Stimulated activated CD8-positive, alpha-beta memory T cell treated with anti-CD3 and anti-CD28 coated beads, Interleukin-15, amount 100 ng/mL, for 4 hours (primary cell): ENCODE data around the gene FAM168A.
"Not testable (repeated sequence)": the region's sequence is repeated elsewhere in the genome, so short reads cannot be mapped to it uniquely, and the experiment has no call there.

ENCODE experiments used
- DNase-seq, 2 donors: peaks; one replicate each; pipeline ENCODE4 v3.0.0-alpha.2; 2020; ENCODE audit warnings: low read depth in 2 of 2

The FAM168A gene

DNA sequence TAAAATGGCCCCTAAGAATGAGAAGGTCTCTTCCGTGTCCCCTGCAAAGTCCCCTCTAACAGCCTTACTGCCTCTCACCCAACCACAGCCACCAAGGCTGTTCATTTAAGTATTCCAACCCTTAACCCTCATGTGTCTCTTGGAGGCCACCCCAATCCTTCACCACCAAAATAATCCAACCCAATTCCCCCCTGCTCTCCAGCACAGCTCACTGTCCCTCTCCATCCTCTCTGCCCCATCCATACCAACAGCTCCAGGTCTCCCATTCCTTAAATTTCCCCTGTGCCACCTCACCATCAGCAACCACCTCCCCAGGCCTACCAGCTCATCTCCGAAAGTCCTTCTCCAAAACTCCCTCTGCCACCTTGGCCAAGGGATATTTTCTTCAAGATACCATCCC is 1.4 kb downstream of the FAM168A start:
- DNase-seq: no peak

DNA sequence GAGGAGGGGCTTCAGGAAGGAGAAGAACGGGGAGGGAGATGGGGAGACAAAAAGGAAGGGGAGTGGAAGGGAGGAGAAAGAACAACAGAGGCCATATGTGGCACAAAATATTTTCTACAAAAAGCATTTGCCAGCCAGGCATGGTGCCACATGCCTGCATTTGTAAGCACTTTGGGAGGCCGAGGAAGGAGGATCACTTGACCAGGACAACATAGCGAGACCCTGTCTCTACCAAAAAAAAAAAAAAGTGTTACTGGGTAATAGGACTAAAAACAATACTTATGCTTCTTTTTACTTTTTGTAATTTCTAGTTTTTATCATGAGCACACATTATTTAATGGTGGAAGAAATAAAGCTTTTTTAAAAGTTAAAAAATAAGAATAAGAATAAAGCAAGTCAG is 5.3 kb downstream of the FAM168A start:
- DNase-seq: no peak

DNA sequence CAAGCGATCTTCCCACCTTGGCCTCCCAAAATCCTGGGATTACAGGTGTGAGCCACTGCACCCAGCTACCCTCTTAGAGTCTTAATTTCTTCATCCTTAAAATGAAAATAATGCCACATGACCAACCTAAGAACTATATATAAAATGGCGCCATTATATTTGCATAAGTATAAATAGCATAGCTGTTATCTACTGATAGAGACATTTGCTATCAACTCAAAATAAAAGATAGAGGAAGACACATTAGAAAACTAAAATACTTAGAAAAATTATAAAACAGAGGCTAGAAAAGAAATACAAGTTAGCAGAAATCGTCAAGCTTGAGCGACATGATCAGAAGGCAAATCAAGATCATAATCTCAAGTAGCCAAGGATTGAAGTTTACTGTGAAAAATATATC is 6.2 kb downstream of the FAM168A start:
- no peak for DNase-seq

DNA sequence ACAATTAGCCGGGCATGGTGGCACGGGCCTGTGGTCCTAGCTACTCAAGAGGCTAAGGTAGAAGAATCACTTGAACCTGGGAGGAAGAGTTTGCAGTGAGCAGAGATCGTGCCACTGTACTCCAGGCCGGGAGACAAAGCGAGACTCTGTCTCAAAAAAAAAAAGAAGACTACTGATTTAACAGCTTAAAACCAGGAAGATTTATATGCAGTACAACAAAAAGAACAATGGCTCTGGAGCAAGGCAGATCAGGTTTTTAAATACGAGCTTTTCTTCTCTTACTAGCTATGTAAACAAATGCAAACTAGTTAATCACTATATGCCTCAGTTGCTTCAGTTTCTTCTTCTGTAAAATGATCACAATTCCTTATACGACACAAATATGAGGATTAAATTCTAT is 6.9 kb downstream of the FAM168A start:
- no peak for DNase-seq

DNA sequence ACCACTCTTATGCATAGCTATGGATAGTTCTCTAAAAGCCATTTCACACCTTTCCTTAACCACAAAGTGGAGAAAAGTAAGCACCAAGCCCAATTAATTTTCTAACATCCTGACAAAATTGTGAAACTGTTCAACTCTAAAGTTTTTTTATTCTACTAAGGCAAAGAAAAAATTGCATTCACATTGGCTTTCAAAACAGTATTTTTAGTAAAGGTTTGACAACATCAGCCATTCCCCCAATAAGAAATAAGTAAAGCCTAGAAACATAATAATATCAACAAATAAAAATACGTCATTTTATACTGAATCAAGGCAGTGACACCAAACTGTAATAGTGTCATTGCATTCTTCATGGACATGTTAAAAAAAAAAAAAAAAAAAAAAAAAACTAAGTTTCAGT is 11.1 kb downstream of the FAM168A start:
- DNase-seq: no peak

DNA sequence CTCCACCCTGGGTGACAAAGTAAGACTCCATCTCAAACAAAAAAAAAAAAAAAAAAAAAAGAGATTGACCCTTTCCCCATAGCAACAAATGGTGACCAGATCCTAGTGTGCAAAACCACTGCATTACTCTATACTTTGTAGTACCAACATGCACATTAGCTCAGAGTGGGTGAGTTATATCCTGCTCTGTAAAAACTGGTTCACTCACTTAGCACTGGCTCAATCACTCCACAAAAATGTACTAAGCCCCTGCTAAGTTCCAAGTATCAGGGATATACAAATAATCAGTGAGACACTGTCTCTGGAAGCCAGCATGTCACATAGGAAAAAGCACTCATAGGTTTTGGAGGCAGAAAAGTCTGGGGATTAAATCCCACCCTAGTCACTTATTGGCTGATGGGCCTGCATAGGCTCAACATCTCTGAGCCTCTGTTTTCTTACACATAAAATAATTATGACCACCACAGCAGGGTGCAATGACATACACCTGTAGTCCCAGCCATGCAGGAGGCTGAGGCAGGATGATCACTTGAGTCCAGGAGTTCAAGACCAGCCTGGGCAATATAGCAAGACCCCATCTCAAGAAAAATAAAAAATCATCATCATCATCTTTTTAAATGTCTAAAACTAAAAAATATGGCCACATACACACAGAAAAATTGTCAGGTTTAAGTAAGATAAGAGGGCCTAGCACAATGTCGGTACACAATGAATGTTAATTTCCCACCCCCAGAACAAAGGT is 11.9 kb downstream of the FAM168A start:
- no peak for DNase-seq

DNA sequence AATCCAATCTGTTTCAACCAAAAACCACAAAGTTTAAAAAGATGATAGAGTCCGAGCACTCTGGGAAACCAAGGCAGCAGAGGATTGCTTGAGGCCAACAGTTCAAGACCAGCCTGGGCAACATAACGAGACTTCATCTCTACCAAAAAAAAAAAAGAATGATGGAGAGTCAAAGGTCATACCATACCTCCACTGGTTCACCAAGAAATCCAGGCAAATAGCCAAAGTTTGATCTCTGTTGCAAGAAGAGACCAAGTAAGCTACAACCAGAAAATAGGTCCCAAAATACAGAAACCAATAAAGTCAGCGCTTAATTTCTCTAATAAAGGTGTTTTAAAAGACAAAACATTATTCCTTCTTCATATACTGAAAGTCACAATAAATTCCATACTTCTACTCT is 13.1 kb downstream of the FAM168A start:
- no peak for DNase-seq

DNA sequence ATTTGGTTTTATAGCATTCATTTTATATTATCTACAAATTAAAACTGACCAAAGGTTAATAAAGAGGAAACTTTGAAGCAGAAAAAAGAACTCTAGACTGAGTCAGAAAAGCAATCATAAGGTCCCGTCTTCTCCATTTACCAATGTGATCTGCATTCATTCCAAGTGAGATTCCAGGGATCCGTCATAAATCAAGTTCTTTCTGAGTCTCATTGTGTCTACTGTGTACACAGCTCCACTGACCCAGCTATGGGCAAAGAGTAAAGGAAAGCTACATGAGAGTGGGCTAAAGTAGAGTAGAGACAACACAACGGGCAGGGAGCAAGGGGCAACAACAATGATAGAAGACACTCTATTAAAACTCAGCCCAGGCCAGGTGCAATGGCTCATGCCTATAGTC is 15.3 kb downstream of the FAM168A start:
- no peak for DNase-seq

DNA sequence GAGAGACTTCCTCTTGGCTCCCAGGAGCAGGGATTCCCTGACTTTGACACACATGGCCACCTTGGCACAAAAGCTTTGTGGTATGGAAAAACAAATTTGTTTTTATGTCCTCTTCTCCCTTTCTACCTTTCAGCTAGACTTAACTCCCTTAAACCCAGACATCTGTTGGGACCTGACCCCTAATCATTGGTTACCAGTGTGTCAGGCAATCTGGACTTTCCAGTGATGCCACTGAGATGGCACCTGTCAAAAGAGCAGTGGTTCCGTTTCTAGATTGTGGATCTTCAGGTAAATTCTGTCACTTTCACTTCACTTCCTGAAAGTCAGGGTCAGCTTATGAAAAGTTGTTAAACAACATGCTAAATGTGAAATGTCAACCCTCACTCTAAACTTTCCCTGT is 17.2 kb downstream of the FAM168A start:
- not testable (repeated sequence) for DNase-seq

DNA sequence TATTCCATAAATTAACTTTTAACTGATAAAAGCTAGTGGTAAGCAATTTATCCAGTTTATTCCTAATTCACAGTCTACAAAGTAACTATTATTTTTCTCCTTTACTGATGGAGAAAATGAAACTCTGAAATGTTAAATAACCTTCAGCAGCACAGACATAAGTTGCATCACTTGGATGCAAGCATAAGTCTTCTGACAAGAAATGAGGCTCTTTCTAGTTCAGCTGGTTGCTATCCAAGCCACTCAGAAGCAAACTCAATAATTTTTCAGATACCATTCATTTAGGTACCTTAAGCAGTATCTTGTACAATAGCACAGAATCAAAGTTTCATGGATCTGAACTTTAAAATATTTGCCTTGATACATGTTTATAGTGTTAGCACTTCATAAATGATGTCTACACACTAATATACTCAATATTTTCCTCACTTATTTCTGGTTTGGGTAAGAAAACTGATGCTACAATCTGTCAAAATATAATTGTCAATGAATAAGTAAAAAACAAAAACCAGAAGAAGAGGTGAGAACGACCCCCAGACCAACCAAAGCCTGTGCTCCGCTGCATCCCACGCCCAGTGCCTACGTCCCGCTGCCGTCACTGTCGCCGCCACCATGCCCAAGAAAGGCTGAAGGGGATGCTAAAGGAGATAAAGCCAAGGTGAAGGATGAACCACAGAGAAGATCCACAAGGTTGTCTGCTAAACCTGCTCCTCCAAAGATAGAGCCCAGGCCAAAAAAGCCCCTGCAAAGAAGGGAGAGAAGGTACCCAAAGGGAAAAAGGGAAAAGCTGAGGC is 18.1 kb downstream of the FAM168A start:
- no peak for DNase-seq

DNA sequence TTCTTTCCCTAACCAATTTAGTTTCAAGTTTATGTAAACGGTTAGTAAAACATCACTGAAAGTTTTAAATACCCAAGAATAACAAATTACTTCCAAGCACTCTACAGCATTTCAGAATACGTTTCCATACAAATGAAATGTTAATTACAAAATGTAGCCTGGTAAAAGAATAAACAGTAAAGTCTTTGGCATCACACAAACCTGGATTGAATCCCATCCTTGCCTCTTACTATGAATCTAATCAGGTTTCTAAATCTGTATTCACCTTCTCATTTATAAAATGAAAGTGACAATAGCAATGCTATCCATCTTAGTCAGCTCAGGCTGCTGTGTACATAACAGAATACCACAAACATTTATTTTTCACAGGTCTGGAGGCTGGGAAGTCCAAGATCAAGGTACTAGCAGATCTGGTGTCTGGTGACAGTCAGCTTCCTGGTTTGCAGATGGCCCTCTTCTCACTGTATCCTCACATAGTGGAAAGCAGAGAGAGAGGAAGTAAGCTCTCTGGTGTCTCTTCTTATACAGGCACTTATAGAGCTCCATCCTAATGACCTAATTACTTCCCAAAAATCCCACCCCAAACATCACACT is 19.2 kb downstream of the FAM168A start:
- DNase-seq: no peak

DNA sequence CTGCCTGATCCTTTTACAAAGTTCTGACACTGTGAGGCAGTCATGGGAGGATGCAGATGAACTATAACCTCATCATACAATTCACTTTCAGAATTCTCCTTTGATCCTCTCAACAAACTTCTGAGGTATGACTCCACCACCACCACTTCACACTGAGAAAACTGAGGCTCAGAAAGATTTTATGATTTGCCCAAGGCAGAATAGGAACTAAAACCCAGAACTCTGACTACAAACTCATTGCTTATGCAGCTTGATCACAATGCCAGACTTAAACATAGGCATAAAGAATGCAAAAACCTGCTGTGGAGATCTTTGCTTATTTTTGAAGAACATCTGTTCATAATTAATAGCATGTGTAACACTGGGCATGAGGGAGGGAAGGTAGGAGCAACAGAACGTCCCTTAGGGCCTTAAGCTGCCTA is 20.4 kb downstream of the FAM168A start:
- DNase-seq: no peak

DNA sequence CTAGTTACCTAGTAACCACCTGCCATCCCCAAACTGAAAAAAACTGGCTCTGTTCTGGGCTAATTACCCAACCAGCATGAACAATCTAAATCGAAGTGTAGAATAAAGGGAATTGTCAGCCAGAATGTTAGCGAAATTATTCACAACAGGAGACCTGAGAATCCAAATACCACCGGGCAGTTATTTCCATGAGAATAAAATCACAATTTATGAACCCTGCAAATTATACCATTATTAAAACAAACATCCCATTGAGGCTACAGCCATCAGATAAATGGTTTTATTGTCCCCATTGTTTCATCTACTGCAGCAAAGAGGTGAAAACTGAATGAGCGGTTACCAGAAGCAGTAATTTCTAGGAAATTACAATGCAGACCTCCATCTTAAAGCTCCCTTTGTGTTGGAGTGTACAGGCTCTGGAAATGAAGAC is 21.7 kb downstream of the FAM168A start:
- no peak for DNase-seq

DNA sequence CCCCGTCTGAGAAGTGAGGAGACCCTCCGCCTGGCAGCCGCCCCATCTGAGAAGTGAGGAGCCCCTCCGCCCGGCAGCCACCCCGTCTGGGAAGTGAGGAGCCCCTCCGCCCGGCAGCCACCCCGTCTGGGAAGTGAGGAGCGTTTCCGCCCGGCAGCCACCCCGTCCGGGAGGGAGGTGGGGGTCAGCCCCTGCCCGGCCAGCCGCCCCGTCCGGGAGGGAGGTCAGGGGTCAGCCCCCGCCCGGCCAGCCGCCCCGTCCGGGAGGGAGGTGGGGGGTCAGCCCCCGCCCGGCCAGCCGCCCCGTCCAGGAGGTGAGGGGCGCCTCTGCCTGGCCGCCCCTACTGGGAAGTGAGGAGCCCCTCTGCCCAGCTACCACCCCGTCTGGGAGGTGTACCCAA is 25.9 kb downstream of the FAM168A start:
- not testable (repeated sequence) for DNase-seq

DNA sequence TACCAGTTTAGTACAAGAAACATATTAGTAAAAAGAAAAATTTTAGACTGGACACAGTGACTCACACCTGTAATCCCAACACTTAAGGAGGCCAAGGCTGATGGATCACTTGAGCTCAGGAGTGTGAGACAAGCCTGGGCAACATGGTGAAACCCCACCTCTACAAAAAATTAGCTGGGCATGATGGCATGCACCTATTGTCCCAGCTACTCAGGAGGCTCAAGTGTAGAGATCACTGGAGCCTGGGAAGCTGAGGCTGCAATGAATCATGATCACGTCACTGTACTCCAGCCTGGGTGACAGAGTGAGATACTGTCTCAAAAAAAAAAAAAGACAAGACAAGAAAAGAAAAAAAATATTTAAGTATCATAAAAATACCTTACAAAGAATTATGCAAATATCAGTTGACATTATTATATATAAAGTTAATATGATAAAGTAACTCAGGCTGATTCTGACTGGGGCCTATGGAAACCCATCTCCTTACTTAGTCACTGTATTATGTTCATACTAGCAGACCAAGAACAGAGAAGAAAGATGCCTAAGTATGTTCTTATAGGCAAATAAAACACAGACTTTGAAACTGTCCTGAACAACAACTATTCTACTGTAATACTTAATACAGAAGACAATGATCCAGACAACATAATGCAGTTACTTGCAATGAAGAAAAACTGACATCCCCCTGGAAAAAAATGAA is 27.3 kb downstream of the FAM168A start:
- DNase-seq: no peak

DNA sequence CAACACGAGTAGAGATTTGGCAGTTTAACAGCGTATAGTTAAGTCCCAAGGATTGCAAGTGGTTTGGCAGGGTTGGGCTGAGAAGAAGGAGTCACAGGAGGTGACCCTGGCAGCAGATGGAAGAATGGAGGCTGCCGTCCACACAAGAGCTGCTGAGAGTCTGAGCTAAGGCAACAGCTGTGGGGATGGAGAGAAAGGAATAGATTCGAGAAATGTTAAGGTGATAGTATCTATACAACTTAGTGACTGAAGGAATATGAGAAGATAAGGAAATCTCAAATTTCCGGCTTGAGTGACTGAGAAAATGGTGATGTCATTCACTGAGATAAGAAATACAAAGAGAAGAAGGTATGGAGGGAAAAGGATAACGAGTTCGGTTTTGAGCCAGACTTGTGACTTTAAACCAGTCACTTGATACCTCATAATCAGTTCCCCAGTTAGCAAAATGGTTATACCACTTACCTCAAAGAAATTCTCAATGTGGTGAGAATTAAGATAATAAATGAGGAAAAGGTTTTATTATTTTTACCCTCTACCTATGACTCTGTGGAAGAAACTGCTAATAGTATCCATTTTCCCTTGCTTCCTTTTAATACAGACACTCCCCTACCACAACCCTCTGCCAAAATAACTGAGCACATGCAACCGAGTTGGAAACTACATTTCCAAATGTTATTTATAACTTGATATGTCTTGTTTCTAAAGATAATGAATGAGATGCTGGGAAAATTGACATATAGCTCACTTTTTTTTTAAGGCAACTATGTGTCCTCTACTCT is 30.7 kb downstream of the FAM168A start:
- no peak for DNase-seq

DNA sequence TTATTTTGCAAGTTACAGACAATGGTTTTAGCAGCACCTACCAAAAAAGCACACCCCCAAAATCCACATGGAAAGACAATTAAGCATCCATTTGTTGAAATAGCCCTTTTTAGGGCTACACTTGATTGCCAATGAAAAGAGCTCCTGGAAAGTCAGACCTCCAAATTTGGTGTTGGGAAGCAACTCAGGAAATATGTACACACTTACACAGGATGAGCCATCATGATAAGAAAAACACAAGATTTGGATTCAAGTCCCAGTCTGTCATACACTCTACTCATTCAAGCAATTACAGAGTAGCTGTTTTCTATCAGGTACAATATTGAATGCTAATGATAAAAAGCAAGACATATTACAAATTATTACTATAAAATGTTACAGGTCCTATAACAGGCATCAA is 31.5 kb downstream of the FAM168A start:
- DNase-seq: no peak

DNA sequence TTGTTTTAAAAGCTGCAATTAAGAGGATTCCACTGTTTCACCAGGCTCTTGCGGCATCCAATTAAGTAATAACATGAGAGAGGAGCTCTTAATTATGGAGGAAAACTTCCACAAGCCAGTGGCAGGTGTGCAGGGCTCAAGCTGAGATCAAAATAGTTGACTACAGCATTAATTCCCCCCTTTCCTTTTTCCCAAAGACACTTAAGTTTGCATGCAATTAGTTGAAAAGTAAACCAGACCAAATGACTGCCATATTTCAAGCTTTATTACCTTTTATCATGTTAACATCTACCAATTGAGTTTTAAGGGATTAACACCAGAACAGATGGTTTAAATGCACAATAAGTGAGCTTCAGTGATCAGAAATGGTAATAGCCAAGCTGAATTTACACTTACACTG is 32.1 kb downstream of the FAM168A start:
- no peak for DNase-seq

DNA sequence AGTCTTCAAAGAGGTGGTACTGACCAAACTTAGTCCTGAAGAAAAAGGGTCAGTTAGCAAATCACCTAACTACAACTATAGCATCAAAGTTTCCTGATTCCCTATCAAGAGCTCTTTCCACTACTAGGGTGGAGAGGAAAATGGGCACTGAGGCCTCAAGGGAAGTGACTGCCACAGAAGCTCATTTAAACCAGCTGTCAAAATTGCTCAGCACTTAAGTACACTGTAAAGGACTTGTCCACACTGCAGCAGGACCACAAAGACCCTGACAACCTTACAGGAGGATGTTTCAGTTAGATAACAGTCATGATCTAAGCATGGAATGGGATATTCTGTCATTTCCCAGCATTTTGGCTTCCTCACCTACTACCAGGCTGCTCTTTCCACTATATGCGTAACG is 33.0 kb downstream of the FAM168A start:
- no peak for DNase-seq

DNA sequence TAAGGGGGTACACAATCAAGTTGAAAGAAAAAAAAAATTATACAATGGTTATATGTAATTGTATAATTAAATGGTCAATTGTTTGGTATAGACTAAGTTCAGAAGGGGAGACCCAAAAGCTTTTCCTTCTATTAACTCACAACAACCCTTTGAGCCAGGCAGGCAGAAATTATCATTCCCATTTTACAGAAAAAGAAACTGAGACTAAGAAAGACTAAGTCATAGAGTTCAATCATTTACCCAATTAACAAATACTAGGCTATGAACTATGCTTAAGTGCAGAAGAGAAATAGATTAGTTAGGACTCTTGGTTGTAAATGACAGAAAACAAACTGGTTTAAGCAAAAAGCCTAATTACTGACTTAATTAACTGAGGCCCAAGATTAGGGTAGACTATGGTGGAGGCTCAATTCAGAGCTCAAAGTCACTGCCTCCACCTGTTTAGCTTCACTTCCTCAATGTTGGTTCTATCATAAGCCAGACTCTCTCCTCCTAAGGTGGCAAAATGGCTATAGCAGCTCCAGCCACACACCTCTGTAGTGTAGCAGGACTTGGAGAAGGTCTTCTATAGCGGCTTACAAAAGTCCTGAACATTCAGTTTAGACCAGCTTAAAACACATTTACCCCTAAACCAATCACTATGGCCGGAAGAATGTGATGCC is 34.2 kb downstream of the FAM168A start:
- no peak for DNase-seq

DNA sequence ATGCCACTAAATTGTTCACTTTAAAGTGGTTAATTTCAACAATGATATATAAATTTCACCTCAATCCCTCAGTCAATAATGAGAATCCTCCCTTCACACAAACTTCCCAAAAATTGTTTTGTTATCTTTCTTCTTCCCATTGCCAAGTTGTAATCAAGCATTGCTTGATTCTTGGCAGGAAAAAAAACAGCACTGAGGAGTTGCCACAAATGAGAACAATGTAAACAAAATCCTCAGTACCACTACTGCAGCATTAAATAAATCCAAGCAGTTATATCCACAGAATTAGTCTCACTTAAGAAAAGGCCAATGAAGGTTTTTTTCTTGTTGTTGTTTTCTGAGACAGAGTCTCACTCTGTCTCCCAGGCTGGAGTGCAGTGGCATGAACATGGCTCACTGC is 38.2 kb downstream of the FAM168A start:
- DNase-seq: no peak
